SHP77 treated with DMSO at 0.1 percent for 48 hours (cell line): ENCODE measurements around the gene ADCY7.

Experiments
- DNase-seq: peaks from one replicate; lab custom pipeline; 2025; lab: John Stamatoyannopoulos, UW

Gene ADCY7

GRCh38 chr16:50282010-50282538, 15.7 kb downstream of the ADCY7 start:
- DNase-seq, result no peak

DNA sequence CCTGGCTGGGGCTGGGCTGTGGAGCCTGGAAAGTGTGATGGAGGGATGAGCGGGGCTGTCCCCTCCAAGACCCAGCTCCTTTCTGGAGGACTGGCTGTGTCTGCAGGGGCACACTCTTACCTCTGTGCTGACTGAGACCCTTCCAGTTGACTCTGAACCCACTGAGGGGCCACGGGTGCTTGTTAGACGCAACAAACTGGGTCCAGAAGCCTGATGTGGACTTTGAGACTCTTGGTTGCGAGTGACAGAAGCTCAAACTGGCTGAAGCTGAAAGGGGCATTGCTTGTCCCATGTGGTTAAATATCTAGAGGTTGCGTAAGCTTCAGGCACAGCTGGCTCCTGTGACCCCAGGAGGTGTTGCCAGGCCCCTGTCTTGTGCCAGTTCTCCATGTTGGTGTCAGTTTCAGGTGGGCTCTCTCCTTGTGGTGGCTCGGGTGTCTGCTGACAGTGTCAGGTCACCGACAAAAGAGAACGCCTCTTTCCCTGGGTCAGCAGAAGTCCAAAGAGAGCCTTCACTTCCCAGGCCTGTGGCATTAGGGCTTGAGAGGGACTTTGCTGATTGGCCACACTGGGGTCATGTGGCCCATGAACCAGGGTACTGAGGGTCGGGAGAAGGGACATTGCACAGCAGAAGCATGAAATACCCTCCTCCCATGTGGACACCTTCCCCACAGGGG, 16.7 kb downstream of the ADCY7 start:
- no peak for DNase-seq

DNA sequence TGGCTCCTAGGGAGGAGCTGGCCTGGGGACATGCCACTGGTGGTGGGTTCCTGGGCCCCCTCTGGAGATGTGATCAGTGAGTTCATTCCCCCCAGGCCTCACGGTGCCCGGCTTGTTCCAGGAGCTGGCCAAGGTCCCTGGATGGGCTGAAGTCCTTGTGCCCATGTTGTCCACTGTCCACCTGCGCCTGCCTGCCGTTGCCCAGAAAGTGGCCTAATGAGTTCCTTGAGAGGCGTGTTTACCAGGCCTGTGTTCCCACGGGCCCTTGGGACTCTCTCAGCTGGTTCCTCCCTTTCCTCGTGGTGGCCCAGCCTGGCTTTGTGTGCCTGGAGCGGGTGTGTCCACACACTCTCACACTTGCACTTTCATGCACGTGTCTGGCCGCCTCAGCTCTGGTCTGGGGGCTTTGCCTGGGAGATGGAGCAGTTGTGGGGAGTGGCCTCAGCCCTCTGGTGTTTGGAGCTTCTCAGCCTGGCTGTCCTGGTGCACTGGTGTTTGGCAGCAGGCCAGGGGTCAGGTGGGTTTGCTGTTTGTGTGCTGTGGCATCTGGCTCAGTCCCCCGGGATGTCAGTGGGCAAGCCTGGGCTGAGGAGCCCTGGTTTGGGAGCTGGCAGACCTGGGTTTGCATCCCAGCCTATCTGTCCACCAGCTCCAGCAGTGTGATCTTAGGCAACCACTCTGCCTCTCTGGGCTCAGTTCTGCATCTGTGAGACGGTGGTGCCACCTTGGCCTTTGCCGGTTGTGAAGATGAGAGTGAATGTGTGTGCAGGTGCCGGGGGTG, 18.0 kb downstream of the ADCY7 start:
- DNase-seq, result no peak

DNA sequence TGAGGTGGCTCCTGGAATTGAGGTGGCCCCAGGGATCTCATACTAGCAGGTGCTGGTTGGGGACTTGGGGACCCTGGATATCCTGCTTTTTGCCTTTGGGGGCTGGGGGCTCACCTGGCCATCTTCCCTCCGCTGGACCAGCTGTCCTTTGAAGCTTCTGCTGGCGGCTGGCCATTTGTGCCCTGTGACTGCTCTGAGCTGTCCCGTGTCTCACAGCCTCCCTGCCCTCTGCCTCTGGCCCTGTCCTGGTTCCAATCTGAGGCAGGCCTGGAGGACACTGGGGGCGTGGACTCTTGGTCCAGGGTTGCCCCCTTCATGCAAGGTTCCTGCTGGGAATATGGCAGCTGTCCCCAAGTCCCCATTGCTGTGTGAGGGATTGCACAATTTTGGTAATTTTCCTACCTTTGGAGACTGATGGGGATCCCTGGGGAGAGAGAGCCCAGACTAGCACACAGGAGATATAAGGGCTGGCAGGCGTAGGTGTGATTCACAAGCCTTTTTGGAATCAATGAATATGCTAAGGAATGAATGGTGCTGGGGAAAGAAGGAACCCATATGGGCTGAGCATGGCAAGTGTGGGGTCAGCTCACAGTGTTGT, 19.2 kb downstream of the ADCY7 start:
- no peak for DNase-seq

DNA sequence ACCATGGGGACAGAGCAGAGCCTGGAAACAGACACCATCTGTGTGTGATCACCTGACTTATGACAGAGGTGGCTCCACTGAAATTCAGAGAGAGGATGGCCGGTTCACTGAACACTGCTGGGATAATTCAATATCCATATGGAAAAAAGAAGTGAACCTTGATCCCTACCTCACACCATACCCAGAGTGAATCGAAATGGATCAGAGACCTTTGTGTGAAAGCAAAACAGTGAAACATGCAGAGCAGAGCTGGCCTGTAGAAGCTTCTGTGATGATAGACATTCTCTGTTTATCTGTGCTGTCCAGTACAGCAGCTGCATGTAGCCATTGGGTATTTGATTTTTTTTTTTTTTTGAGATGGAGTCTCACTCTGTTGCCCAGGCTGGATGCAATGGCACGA, 20.3 kb downstream of the ADCY7 start:
- no peak for DNase-seq

DNA sequence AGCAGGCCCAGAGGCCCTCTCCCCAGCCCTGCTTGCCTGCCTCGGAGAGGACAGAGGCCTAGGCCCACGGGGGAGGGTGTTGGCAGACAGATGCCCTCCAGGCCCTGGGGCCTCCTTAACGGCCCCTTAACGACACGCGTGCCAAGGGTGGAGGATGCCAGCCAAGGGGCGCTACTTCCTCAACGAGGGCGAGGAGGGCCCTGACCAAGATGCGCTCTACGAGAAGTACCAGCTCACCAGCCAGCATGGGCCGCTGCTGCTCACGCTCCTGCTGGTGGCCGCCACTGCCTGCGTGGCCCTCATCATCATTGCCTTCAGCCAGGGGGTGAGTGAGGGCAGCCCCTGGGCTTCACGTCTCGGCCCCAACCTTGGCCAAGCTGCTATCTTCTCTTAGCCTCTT, 21.7 kb downstream of the ADCY7 start:
- DNase-seq, result no peak

- DNase-seq, result no peak
Observed at GRCh38 chr16:50288920-50289319, 22.6 kb downstream of the ADCY7 start.

DNA sequence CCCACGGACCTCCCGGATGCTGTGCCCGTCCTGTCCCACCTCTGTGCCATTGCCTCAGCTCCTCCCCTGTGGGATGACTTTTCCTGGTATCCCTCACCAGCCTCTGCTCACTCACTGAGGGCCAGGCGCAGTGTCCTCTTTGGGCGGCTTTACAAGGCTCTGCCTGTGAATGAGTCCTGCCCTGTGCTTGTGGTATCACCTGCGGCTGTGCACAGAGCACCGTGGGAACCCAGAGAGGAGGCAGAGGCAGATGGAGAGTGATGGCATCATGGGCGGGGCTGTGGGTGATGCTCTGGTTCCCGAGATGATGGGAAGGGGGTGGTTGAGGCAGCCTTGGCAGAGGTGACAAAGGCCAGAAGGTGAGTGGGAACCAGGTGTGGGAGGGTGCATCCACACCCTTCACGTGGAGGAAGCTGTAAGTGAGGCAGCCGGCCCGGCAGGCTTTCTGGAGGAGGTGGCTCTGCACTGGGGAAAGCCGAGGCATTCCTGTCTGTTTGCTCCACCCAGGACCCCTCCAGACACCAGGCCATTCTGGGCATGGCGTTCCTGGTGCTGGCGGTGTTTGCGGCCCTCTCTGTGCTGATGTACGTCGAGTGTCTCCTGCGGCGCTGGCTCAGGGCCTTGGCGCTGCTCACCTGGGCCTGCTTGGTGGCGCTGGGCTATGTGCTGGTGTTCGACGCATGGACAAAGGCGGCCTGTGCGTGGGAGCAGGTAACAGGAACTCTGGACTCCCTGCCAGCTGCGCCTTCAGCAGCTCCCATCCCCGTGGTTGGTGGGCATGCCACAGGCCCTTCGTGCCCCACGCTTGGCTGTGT, 23.8 kb downstream of the ADCY7 start:
- no peak for DNase-seq

DNA sequence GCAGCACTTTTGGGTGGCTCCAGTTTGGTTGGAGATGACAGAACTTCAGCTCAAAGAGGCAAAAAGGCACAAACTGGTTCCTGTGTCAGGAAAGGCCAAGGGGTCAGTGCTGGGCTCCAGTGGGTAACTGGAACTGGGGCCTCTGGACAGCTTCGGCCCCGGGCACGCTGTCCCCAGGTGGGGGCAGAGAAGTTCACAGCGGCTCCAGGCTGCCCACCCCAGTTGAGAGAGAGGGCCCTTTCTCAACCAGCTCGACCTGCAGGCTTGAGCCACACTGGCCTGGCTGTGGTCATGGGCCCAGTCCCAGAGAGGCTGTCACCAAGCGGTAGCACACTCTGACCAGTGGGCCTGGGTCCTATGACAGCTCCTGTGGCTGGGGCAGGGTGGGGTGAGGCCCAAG, 24.5 kb downstream of the ADCY7 start:
- no peak for DNase-seq

DNA sequence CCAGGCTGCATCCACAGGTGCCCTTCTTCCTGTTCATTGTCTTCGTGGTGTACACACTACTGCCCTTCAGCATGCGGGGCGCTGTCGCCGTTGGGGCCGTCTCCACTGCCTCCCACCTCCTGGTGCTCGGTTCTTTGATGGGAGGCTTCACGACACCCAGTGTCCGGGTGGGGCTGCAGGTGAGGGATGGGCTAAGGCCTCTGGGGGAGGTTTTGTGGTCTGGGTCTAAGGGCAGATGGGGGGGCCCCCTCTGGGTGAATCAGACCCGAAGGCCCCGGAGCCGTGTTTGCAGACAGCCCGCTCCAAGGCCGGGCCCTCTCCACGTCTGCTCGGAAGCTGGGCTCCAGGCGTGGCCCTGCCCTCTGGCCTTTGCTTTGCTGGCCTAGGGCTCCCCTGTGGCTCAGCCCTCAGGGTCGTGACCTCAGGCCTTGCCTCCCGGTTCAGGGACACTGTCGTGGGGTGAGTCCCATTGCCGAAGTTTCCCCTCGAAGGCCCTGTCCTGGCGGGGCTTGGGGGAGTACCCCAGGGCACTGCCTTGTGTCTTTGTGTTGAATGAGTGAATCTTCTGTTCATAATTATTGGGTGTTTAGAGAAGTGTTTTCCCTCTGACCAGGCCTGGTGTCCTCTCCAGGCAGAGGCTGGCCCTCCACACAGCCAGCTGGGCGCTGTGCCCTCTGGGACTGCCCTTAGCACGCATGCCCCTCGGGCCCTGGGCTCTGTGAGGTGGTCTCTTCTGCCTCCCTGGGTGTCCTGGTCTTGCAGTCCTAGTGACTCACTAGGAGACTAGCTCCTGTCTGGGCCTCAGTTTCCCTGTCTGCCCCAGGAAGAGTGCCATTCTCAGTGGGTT, 25.6 kb downstream of the ADCY7 start:
- DNase-seq, result no peak

- DNase-seq, result no peak
Observed at GRCh38 chr16:50292566-50292948, 26.2 kb downstream of the ADCY7 start.

GRCh38 chr16:50293041-50293783, 26.9 kb downstream of the ADCY7 start:
- DNase-seq, result no peak

- DNase-seq, result no peak
Observed at GRCh38 chr16:50293994-50294855, 27.9 kb downstream of the ADCY7 start.

GRCh38 chr16:50294955-50295354, 28.6 kb downstream of the ADCY7 start:
- DNase-seq, result no peak

DNA sequence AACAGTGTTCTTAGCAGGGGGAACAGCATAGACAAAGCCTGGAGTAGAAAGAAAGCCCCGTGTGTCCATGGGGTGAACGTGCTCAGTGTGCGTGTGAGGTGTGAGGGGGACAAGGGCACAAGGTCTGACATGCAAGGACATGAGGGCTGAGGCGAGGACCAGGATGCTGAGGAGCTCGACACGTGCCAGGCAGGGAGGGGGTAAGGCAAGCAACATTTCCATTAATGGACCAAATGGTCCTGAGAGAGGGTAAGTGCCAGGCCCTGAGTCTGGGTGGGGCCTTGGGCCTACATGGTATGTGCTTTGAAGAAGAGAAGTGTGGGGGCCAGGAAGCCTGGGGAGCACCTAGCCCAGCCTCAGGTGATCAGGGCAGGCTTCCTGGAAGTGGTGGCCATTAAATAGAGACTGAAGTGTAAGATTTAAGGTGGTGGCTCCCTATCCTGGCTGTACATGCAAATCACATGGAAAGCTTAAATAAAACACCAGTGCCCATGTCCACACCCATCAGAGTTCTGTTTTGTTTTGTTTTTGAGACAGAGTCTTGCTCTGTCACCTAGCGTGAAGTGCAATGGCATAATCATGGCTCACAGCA, 29.3 kb downstream of the ADCY7 start:
- no peak for DNase-seq

- DNase-seq, result no peak
Observed at GRCh38 chr16:50296807-50297206, 30.5 kb downstream of the ADCY7 start.

DNA sequence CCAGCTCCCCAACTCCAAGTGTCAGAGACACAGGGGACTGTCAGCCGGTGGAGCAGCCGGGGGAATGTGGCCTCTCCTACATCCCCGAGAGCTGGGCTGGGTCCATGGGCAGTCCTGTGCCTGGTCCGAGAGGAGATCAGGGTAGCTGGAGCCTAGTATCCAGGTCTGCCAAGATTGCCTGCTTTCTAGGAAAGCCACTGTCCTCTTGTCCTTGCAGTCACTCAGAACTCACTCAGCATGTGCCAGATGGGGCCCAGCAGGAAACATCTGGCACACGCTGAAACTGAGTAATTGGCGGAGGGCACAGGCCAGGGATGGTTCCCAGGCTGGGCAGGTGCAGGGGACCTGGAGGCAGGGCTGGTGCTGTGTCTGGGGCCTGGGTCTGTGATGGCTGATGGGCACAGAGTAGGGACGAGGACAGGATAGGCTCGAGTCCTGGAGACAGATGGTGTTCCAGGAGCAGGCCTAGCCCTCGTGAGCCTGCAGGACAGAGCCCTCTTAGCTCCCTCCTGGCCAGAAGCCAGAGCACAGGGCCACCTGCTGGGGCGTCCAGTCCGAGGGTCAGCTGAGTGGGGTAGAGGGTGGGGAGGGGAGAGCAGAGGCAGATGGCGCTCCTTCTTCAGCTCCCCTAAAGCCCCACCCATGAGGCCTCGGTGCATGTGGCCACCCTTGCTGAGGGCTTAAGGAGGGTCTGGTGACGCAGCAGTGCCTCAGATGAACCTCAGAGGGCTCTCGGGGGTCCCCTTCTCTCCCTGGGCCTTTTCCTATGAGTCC, 31.1 kb downstream of the ADCY7 start:
- DNase-seq, result peak; percentile 47

- DNase-seq, result no peak
Observed at GRCh38 chr16:50298075-50298460, 31.7 kb downstream of the ADCY7 start.
